NB4 (cell line): ENCODE results near the gene HDDC2.

Experiments used
- DNase-seq: peaks from one replicate; pipeline ENCODE4 v3.0.0; 2010; ENCODE audit warnings: low read depth
- H3K4me3 ChIP-seq: one replicate; pipeline ENCODE4 v1.5.1; 2011; ENCODE audit warnings: mild to moderate bottlenecking, low read depth, low read length, moderate library complexity
- MAX ChIP-seq: IDR thresholded peaks from 2 replicates; pipeline ENCODE4 v1.6.1; 2011; ENCODE audit warnings: low read depth, low read length
- MYC ChIP-seq: IDR thresholded peaks from 2 replicates; pipeline ENCODE4 v1.6.1; 2011; ENCODE audit warnings: low read depth, low read length
- POLR2A ChIP-seq: IDR thresholded peaks from 2 replicates; pipeline ENCODE4 v1.6.1; 2011; ENCODE audit warnings: mild to moderate bottlenecking; ENCODE audit not compliant: insufficient read length; ENCODE audit errors: extremely low read depth
- TF ChIP-seq, protein P1 (sequence below): IDR thresholded peaks from one replicate; pipeline ENCODE4 v1.5.1; 2012; ENCODE audit warnings: low read depth, low read length

Gene HDDC2

DNA sequence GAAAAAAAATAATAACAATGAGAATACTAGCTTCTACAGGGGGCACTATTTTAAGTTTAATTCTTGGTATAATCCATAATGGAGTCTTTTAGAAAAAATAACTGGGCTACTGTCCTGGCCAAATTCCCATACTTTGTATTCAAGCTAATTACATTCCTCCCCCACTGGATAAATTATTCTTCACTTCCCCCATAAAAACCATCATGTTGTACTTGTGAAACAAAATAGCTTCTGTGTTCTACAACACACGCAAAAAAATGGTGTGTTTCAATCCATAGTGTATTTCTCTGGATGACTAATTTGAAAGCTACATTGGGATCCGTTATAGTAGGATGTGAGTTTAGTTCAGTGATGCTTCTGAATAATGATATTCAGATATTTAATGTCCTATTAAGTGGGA is 21.6 kb upstream of the HDDC2 start:
- no peak for DNase-seq
- TF ChIP-seq, protein P1, sequence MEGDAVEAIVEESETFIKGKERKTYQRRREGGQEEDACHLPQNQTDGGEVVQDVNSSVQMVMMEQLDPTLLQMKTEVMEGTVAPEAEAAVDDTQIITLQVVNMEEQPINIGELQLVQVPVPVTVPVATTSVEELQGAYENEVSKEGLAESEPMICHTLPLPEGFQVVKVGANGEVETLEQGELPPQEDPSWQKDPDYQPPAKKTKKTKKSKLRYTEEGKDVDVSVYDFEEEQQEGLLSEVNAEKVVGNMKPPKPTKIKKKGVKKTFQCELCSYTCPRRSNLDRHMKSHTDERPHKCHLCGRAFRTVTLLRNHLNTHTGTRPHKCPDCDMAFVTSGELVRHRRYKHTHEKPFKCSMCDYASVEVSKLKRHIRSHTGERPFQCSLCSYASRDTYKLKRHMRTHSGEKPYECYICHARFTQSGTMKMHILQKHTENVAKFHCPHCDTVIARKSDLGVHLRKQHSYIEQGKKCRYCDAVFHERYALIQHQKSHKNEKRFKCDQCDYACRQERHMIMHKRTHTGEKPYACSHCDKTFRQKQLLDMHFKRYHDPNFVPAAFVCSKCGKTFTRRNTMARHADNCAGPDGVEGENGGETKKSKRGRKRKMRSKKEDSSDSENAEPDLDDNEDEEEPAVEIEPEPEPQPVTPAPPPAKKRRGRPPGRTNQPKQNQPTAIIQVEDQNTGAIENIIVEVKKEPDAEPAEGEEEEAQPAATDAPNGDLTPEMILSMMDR: no peak
- TF ChIP-seq MYC: no peak
- no peak for TF ChIP-seq POLR2A
- no peak for TF ChIP-seq MAX
- H3K4me3 ChIP-seq: no peak overlapping the region

DNA sequence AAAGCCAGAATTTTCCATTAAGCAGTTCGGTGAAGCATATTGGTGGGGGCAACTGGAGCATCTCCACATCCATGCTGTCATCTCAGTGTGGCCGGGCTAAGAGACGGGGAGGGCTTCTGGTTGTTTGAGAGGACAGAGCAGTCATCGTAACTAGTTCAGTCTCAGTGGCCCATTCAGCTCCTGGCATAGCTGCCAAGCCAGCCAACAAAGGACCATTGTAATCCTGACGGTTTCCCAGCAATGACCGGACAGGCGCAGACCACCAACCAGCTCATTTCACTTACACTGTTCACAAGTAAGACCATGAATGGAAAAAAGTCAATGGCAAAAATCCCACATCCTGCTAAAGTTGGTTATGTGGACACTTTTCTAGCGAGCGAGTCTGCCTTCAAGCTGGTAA is 14.9 kb upstream of the HDDC2 start:
- TF ChIP-seq MYC (no peak), POLR2A (no peak), MAX (no peak)
- TF ChIP-seq, protein P1: no peak
- no peak overlapping the region for H3K4me3 ChIP-seq
- DNase-seq: no peak

DNA sequence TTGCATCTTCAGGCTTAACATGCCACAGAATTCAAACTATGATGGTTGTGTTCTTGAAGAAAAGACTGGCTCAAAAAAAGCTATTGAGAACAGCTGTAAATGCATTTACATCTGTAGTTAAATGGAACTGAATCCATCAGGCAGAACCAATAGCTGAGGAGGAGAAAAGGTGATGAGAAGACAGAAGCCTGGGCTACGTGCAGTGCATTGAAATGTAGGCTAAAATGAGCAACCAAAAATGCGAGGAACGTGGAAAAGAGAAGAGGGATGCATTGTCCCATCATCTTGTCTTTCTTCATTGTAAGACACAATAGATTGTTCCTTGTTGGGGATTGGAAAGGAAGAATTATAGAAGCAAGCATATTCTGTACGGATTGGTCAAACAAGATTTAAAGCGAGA is 13.8 kb upstream of the HDDC2 start:
- no peak overlapping the region for H3K4me3 ChIP-seq
- TF ChIP-seq POLR2A (no peak), MYC (no peak), MAX (no peak)
- TF ChIP-seq, protein P1: no peak
- no peak for DNase-seq

- TF ChIP-seq MYC: no peak
- TF ChIP-seq, protein P1: peak; percentile 90
- peak; percentile 77 for DNase-seq
- no peak overlapping the region for H3K4me3 ChIP-seq
Measured at GRCh38 chr6:125314009-125314581, 12.3 kb upstream of the HDDC2 start.

- no peak overlapping the region for H3K4me3 ChIP-seq
- no peak for DNase-seq
- TF ChIP-seq MYC: no peak
- TF ChIP-seq, protein P1: no peak
- no peak for TF ChIP-seq MAX
- no peak for TF ChIP-seq POLR2A
Measured at GRCh38 chr6:125312950-125313349, 11.2 kb upstream of the HDDC2 start.

DNA sequence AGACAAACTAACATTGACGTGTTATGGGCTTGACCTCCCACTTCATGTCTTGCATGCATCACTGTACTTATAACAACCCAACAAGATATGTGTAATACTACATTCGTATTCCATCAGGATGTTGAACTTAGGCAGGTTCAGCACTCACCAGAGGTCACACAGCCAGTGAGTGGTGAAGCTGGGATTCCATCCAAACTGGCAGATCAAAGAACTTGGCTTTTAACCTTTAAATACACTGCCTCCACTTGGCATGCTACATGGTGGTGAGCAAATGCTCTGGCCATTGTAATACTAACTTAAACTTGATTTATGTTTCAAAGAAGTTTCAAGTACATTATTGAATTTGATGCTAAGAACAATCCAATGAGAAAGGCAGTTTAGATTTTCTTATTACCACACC is 10.7 kb upstream of the HDDC2 start:
- H3K4me3 ChIP-seq: no peak overlapping the region
- TF ChIP-seq MAX: no peak
- TF ChIP-seq, protein P1: no peak
- TF ChIP-seq POLR2A: no peak
- no peak for TF ChIP-seq MYC
- no peak for DNase-seq
